Activated CD4-positive, alpha-beta memory T cell treated with anti-CD3 and anti-CD28 coated beads, Interleukin-2, amount 10 ng/mL, durations not matched to agents 7 days and 5 days (primary cell): ENCODE measurements around the gene LAYN. TPM values are rescaled to one million over a fixed set of nuclear protein-coding genes. Genes with fewer than 3 reads are reported as not detected.

Source experiments
- CTCF ChIA-PET: fragments of 350-600 bp; sonication (Branson Sonifier 250); formaldehyde crosslinking; loops from one replicate; lab custom pipeline; 2021; ENCODE audit warnings: antibody characterized with exemption, inconsistent platforms; lab: Charles Lee
- POLR2A ChIA-PET: fragments of 350-600 bp; sonication (Branson Sonifier 250); formaldehyde crosslinking; loops from one replicate; lab custom pipeline; 2021; ENCODE audit warnings: antibody characterized with exemption; lab: Charles Lee
- DNase-seq: peaks from one replicate; pipeline ENCODE4 v3.0.0-alpha.2; 2020
- H3K27ac Mint-ChIP-seq: one replicate; pipeline ENCODE4 v1.8.0; 2021; ENCODE audit warnings: mild to moderate bottlenecking, mixed read lengths
- H3K27me3 Mint-ChIP-seq: one replicate; pipeline ENCODE4 v1.8.0; 2021; ENCODE audit warnings: mixed read lengths
- H3K36me3 Mint-ChIP-seq: one replicate; pipeline ENCODE4 v1.8.0; 2021; ENCODE audit warnings: low read depth, mixed read lengths
- H3K4me1 Mint-ChIP-seq: one replicate; pipeline ENCODE4 v1.8.0; 2021; ENCODE audit warnings: mixed read lengths
- H3K4me3 Mint-ChIP-seq: one replicate; pipeline ENCODE4 v1.8.0; 2021; ENCODE audit warnings: mild to moderate bottlenecking, mixed read lengths
- H3K9me3 Mint-ChIP-seq: one replicate; pipeline ENCODE4 v1.8.0; 2021; ENCODE audit warnings: mixed read lengths
- total RNA-seq, 2 experiments: library from RNA; stranded (reverse); gene quantifications; one replicate each; pipeline ENCODE4 v1.2.3, GENCODE V29; 2021

The LAYN gene
- total RNA-seq, 2 experiments from 2014 or later = 0.40 to 0.76 TPM

DNA sequence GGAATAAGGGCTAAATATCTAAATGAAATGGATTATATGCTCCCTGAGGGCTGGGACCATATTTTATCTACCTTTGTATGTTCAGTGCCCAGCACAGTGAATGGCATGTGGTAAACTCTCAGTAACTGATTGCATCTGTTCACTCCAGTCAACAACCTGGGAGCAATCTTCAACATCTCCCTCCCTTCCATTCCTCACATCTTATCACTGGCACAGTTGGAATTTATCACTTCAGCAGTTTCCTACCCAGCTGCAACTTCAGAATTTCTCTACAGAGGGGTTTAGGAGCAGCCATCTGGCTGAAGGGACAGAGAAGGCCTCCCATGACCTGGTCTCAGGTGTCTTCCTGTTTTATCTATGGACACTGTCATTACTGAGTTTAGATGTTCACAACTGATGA is 52.0 kb downstream of the LAYN start:
- no peaks in the 10 kb centered on the region for H3K9me3 Mint-ChIP-seq
- H3K27ac Mint-ChIP-seq = no peak overlapping the region
- H3K36me3 Mint-ChIP-seq = no peaks in the 10 kb centered on the region
- ChIA-PET CTCF (interaction anchor here (2.1 kb wide), 1 partner anchor 185 kb away, joined by 6 read pairs; no protein-coding TSS in a partner anchor), POLR2A (no interaction called here)
- no peak for DNase-seq
- peaks cover 8% of the 10 kb centered on the region for H3K27me3 Mint-ChIP-seq
- H3K4me3 Mint-ChIP-seq = no peak overlapping the region
- no peaks in the 10 kb centered on the region for H3K4me1 Mint-ChIP-seq

DNA sequence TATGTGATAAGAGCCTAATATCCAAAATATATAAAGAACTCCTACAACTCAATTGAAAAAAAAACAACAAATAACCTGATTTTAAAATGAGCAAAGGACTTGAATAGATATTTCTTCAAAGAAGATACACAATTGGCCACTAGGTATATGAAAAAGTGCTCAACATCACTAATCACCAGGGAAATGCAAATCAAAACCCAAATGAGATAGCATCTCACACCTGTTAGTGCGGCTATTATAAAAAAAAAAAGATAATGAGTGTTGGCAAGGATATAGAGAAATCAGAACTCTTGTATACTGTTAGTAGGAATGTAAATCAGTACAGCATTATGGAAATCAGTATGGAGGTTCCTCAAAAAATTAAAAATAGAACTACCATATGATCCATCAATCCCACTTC is 55.8 kb downstream of the LAYN start:
- POLR2A ChIA-PET = interaction anchor here (1.0 kb wide), 1 partner anchor 170 kb away, joined by 3 read pairs; the partner anchor contains the start of gene PPP2R1B
- CTCF ChIA-PET = interaction anchor here (2.0 kb wide), 1 partner anchor 10 kb away, joined by 9 read pairs; no protein-coding TSS in a partner anchor
- no peaks in the 10 kb centered on the region for H3K36me3 Mint-ChIP-seq
- H3K4me1 Mint-ChIP-seq = peaks cover 3% of the 10 kb centered on the region
- peaks cover 6% of the 10 kb centered on the region for H3K27me3 Mint-ChIP-seq
- DNase-seq = no peak
- H3K9me3 Mint-ChIP-seq = no peaks in the 10 kb centered on the region
- H3K27ac Mint-ChIP-seq = no peak overlapping the region
- no peak overlapping the region for H3K4me3 Mint-ChIP-seq

DNA sequence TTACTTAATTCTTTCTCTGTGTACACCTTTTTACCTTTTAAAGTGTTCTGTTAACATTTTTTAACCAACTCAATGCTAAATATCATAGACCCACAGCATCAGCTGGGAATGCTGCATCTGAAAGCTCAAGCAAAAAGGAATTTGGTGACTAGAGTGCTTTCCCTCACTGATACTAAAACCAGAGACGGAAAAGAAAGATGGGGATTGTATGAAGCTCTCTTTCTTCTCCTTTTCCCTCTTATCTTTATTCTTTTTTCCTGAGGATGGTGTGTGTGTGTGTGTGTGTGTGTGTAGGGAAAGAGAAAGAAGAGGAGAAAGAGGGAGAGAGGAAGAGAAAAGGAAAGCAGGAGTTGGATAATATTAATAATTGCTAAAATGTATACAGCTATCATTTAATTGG is 57.6 kb downstream of the LAYN start:
- DNase-seq = no peak
- no peak overlapping the region for H3K27ac Mint-ChIP-seq
- CTCF ChIA-PET = interaction anchor here (2.0 to 2.1 kb wide), 2 partner anchors 12 to 179 kb away, joined by 9 to 15 read pairs; no protein-coding TSS in a partner anchor
- H3K4me1 Mint-ChIP-seq = peaks cover 9% of the 10 kb centered on the region
- POLR2A ChIA-PET = no interaction called here
- H3K27me3 Mint-ChIP-seq = peaks cover 6% of the 10 kb centered on the region
- H3K36me3 Mint-ChIP-seq = no peaks in the 10 kb centered on the region
- no peaks in the 10 kb centered on the region for H3K9me3 Mint-ChIP-seq
- H3K4me3 Mint-ChIP-seq = no peak overlapping the region

DNA sequence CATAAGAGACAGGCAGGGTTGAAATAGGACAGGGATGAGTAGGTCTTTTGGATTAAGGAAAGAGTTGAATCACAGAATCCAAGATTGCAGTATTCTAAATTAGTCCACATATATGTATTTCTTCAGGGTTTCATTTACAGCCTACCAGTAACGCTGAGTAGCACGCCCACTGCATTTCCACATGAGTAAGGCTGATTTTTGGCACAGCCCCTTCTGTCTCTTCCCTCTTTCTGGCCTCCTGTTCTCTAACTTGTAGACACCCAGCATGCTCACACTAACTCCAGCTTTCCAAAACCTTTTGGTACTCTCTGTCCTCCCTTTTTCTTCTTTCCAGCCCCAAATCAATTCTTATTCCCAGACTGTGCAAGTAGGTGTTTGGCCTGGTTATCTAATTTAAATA is 58.0 kb downstream of the LAYN start:
- Mint-ChIP-seq H3K27me3 (peaks cover 6% of the 10 kb centered on the region), H3K4me1 (peaks cover 13% of the 10 kb centered on the region), H3K4me3 (no peak overlapping the region), H3K36me3 (no peaks in the 10 kb centered on the region), H3K27ac (no peak overlapping the region), H3K9me3 (no peaks in the 10 kb centered on the region)
- no peak for DNase-seq
- POLR2A ChIA-PET = no interaction called here
- CTCF ChIA-PET = interaction anchor here (2.0 to 2.1 kb wide), 2 partner anchors 12 to 179 kb away, joined by 9 to 15 read pairs; no protein-coding TSS in a partner anchor

DNA sequence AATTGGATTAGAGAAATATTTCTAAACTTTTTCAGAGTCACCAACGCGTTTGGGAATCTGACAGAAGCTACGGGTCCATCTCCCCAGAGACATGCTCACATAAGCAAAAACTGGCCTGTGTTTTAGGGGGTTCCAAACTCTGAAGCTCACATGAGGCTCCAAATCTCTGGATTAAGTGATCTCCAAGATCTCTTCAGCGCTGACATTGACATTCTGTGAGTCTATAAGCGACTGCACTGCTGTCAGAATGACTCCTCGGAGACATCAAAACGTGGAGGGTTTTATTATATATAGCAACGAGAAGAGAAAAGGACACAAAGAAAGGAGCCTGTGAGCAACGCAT is 61.1 kb downstream of the LAYN start:
- Mint-ChIP-seq H3K4me1 (peaks cover 25% of the 10 kb centered on the region), H3K9me3 (no peaks in the 10 kb centered on the region), H3K27me3 (no peaks in the 10 kb centered on the region), H3K36me3 (no peaks in the 10 kb centered on the region), H3K4me3 (peak overlapping the region; percentile 89), H3K27ac (peak overlapping the region; percentile 76)
- POLR2A ChIA-PET = interaction anchor here (0.6 to 1.0 kb wide), 2 partner anchors 163 to 165 kb away, joined by 3 read pairs; partner anchors contain the start of gene PPP2R1B
- DNase-seq = no peak
- CTCF ChIA-PET = interaction anchor here (0.7 to 1.0 kb wide), 3 partner anchors 48 to 181 kb away, joined by 3 to 4 read pairs (median 3); no protein-coding TSS in a partner anchor

DNA sequence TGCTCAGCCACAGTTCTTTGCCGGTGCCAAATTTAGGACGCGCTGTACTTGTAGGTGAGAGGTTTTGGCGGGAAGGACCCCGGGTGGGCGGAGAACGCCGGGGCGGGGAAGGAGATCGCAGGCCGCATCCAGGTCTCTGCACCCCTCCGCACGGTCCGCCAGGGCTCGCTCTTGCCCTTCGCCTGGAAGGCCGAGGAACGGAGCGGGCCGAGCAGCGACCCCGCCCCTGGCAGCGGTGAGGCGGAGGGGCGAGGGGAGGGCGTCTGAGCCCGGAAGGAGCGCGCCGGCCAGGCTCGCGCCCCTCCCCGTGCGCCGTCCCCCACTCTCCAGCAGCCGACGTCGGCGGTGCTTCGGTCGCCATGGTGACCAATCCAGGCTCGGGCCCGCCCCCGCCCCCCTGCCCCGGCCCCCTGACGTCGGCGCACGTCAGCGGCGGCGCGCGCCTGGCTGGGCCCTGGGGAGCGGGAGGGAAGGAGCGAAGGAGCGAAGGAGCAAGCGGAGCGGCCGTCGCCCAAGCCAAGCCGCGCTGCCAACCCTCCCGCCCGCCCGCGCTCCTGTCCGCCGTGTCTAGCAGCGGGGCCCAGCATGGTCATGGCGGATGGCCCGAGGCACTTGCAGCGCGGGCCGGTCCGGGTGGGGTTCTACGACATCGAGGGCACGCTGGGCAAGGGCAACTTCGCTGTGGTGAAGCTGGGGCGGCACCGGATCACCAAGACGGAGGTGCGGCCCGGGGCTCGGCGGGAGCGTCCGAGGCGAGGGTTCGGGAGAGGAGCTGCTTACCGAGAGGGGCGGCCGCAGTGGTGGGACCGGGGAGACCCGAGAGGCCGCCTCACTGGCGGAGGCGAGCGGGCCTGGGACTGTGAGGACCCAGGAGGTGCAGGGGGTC is 61.7 kb downstream of the LAYN start, which contains the start of gene SIK2:
Gene SIK2 (plus strand): TSS at position 471 of the 886 bp plus-strand sequence. CDS start 115 bp downstream, at position 586.
- peaks cover 25% of the 10 kb centered on the region for H3K4me1 Mint-ChIP-seq
- ChIA-PET POLR2A (interaction anchor here (0.7 to 1.2 kb wide), 7 partner anchors 156 to 177 kb away, joined by 3 to 10 read pairs (median 3); partner anchors contain the start of gene PPP2R1B), CTCF (interaction anchor here (0.6 to 2.6 kb wide), 6 partner anchors 47 to 269 kb away, joined by 3 to 15 read pairs (median 4); partner anchors contain the start of genes ALG9 and PPP2R1B)
- peak; percentile 89 for DNase-seq
- H3K27ac Mint-ChIP-seq = peak within 1 kb of the TSS; percentile 76
- no peaks in the 10 kb centered on the region for H3K27me3 Mint-ChIP-seq
- H3K36me3 Mint-ChIP-seq = no peaks in the 10 kb centered on the region
- H3K4me3 Mint-ChIP-seq = peak within 1 kb of the TSS; percentile 89
- H3K9me3 Mint-ChIP-seq = no peaks in the 10 kb centered on the region

DNA sequence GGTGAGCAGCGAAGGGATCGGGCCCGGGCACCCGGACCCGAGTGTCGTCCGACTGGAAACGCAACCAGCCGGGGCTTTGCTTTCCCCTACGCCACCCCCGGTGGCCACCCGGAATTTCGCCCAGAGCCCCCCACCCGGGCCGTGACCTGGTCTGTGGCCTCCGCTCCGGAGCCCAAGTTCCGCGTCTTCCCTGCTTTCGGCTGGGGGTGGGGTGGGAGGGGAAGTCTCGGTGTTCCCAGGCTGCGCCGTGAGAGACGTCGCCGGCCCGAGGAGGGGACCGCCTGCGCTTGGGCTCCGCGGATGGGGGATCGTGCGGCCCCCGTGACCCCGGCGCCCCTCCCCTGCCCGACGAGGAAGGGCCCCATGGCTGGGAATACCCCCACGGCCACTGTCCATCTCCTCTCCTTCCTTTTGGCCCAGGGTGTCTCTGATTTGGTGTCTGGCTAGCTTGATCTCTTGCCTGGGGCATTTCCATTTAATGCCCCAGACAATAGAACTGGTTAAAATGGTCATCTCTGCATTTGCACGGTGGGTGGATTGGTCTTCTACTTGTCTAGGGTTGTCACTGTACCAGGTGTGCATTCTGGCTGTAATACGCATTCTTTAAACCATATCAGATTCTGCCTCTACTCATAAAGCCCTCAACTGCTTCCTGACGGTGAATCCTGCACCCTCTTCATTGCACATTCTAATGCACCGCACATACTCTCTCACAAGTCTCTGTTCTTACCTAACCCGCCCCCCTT is 62.5 kb downstream of the LAYN start:
- DNase-seq = peak; percentile 23

DNA sequence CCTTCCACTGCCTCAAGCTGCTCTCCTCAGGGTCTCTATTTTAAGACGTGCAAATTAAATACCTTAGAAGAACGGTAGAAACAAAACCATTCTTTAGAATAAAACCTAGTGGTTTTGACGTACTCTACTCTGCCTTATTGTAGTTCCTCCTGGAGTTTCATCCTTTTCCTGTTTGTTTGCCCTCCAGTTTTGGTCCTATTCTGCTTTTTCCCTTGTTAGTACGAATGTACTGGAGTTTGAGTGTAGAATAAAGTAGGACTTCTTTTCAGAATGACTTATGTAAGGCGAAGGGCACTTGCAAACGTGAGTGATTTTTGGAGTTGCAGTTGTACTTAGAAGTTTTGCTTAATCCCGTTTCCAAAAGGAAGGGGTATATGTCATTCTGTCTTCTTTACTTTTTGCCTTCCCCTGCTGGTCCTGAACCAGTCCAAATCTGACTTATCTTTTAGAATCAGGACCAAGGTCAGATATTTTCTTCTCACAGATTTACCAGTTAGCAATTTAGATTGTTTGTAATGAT is 63.2 kb downstream of the LAYN start:
- ChIA-PET POLR2A (interaction anchor here (0.9 to 1.7 kb wide), 3 partner anchors 154 to 163 kb away, joined by 3 to 8 read pairs (median 3); partner anchors contain the start of gene PPP2R1B), CTCF (interaction anchor here (0.7 to 3.0 kb wide), 27 partner anchors 9 to 323 kb away, joined by 3 to 16 read pairs (median 5); partner anchors contain the start of genes ALG9 and PPP2R1B)
- no peak for DNase-seq
- peak overlapping the region; percentile 70 for H3K27ac Mint-ChIP-seq
- no peaks in the 10 kb centered on the region for H3K9me3 Mint-ChIP-seq
- no peaks in the 10 kb centered on the region for H3K36me3 Mint-ChIP-seq
- H3K4me3 Mint-ChIP-seq = peak overlapping the region; percentile 89
- peaks cover 24% of the 10 kb centered on the region for H3K4me1 Mint-ChIP-seq
- H3K27me3 Mint-ChIP-seq = no peaks in the 10 kb centered on the region

More for the DNA sequence above, 62.5 kb downstream of the LAYN start:
- POLR2A ChIA-PET = interaction anchor here (0.7 to 1.7 kb wide), 7 partner anchors 155 to 176 kb away, joined by 3 to 10 read pairs (median 3); partner anchors contain the start of gene PPP2R1B
- CTCF ChIA-PET = interaction anchor here (0.6 to 3.0 kb wide), 9 partner anchors 9 to 324 kb away, joined by 3 to 16 read pairs (median 6); partner anchors contain the start of genes ALG9 and PPP2R1B
- no peaks in the 10 kb centered on the region for H3K9me3 Mint-ChIP-seq
- H3K27me3 Mint-ChIP-seq = no peaks in the 10 kb centered on the region
- peaks cover 24% of the 10 kb centered on the region for H3K4me1 Mint-ChIP-seq
- peak overlapping the region; percentile 89 for H3K4me3 Mint-ChIP-seq
- H3K27ac Mint-ChIP-seq = peak overlapping the region; percentile 70
- H3K36me3 Mint-ChIP-seq = no peaks in the 10 kb centered on the region

DNA sequence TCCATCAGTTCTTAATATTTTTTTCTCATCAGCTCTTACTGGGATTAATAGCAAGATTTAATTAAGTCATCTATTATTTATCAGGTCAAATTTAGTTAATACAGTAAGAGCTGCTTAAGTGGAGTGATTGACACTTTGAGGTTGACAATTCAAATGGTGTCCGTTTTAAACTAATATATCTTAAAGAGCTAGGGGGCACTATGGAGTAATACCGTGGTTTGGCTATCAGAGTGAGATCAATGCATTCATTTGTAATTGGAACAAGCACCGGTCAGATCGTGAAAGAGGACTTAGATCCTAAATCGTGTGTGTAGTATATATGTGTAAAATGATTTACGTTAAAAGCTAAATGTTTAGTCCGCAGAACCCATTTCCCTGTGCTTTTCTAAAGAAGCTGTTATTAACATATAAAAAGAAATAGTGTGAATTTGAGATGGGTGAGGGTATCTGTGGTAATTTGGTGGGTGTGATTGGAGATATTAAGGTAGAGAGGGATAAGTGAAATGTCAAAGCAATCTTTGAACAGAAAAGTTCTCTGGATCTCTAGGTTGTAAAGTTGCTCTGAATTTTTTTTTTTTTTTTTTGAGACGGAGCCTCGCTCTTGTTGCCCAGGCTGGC is 64.0 kb downstream of the LAYN start:
- H3K27ac Mint-ChIP-seq = no peak overlapping the region
- CTCF ChIA-PET = interaction anchor here (0.7 to 3.0 kb wide), 34 partner anchors 9 to 399 kb away, joined by 3 to 16 read pairs (median 4); partner anchors contain the start of gene PPP2R1B
- H3K4me1 Mint-ChIP-seq = peaks cover 24% of the 10 kb centered on the region
- no peaks in the 10 kb centered on the region for H3K36me3 Mint-ChIP-seq
- POLR2A ChIA-PET = interaction anchor here (0.6 to 1.7 kb wide), 2 partner anchors 93 to 162 kb away, joined by 3 to 8 read pairs; partner anchors contain the start of gene PPP2R1B
- no peaks in the 10 kb centered on the region for H3K9me3 Mint-ChIP-seq
- peak overlapping the region; percentile 3 for H3K4me3 Mint-ChIP-seq
- DNase-seq = no peak
- no peaks in the 10 kb centered on the region for H3K27me3 Mint-ChIP-seq

DNA sequence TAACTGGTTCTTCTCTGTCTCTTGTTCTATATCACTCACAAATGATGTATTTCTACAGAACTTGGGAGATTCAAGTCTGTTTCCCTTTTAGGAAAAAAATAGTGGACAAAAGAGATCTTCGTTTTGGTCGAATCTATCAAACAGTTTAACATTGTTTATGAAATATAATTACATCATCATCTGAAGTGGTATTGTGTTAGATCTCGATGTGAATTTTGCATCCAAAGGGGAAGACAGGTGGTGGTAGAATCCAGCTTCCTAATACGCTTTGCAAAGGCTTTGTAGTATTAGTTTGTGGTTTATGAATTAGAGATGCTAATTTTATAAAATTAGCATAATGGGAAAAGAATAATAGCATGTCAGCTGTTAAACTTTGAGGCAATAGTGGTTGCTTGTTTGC is 65.2 kb downstream of the LAYN start:
- Mint-ChIP-seq H3K27me3 (no peaks in the 10 kb centered on the region), H3K4me1 (peaks cover 24% of the 10 kb centered on the region), H3K27ac (no peak overlapping the region), H3K4me3 (no peak overlapping the region), H3K9me3 (no peaks in the 10 kb centered on the region), H3K36me3 (no peaks in the 10 kb centered on the region)
- no peak for DNase-seq
- CTCF ChIA-PET = interaction anchor here (1.5 to 3.0 kb wide), 3 partner anchors 18 to 171 kb away, joined by 4 to 12 read pairs (median 6); no protein-coding TSS in a partner anchor
- POLR2A ChIA-PET = no interaction called here

DNA sequence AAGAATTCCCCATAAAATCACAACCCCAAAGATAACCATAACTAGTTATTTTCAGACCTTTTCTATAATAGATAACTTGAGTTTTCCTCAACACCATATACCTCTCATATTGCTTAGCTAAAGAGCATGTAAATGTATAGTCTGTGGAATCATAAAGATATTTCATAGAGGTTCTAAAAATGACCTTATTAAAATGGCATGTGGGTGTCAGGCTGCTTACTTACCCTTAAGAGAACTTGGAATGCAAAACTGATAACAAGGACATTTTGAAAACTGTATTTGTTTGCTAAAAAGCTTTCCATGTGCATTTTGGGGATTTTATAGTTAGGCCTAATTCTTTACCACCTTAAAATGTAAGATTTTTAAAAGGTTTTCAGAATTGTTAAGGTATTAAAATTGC is 66.5 kb downstream of the LAYN start:
- H3K4me1 Mint-ChIP-seq = peaks cover 19% of the 10 kb centered on the region
- H3K9me3 Mint-ChIP-seq = no peaks in the 10 kb centered on the region
- ChIA-PET POLR2A (no interaction called here), CTCF (interaction anchor here (1.5 to 1.7 kb wide), 2 partner anchors 158 to 170 kb away, joined by 4 to 6 read pairs; no protein-coding TSS in a partner anchor)
- no peak for DNase-seq
- H3K27me3 Mint-ChIP-seq = no peaks in the 10 kb centered on the region
- H3K4me3 Mint-ChIP-seq = no peak overlapping the region
- no peaks in the 10 kb centered on the region for H3K36me3 Mint-ChIP-seq
- H3K27ac Mint-ChIP-seq = no peak overlapping the region
